ENCODE results near the gene SYNJ2. TPM values are rescaled to one million over a fixed set of nuclear protein-coding genes. Genes with fewer than 3 reads are reported as not detected.

The SYNJ2 gene
- total RNA-seq, 1 experiment from 2014 or later = 24.5 TPM

- DNase-seq = no peak
- Mint-ChIP-seq H3K27ac (no peak overlapping the region), H3K36me3 (ENCODE audit: insufficient read depth in 1 of 3, low read depth in 3 of 3) (no peaks in the 10 kb centered on the region), H3K4me1 (peaks cover 23 to 35% of the 10 kb centered on the region in 2 experiments), H3K27me3 (ENCODE audit: low read depth) (peaks cover 2% of the 10 kb centered on the region), H3K9me3 (no peaks in the 10 kb centered on the region), H3K4me3 (no peak overlapping the region)
- H2AFZ ChIP-seq (ENCODE audit: low read length) = no peak overlapping the region
- H3T11ph ChIP-seq (ENCODE audit: low read length) = no peak overlapping the region
- no peaks in the 10 kb centered on the region for H4K20me1 ChIP-seq (ENCODE audit: control insufficient read depth, insufficient read depth, insufficient read length)
- no peak overlapping the region for H3K4me2 ChIP-seq (ENCODE audit: insufficient read depth, insufficient read length, low read length)
- H4K91ac ChIP-seq (ENCODE audit: insufficient read length, low read depth, low read length) = no peak overlapping the region
- no peaks in the 10 kb centered on the region for H3K9me3 ChIP-seq (ENCODE audit: control insufficient read depth, low read depth, low read length)
- no peak overlapping the region for H2BK120ac ChIP-seq (ENCODE audit: low read depth, low read length, poor library complexity, severe bottlenecking)
- H3K4ac ChIP-seq (ENCODE audit: low read depth, low read length) = no peak overlapping the region
- no peak overlapping the region for H3K27ac ChIP-seq (ENCODE audit: insufficient read length, low read depth, low read length)
- H4K5ac ChIP-seq (ENCODE audit: insufficient read length, low read depth, low read length) = no peak overlapping the region
- WGBS (ENCODE audit: extremely low coverage, insufficient read length, low lambda C conversion rate) = no CpG with 5 or more reads among the region's 8 CpGs
- H3K4me1 ChIP-seq (ENCODE audit: insufficient read depth, low read length) = no peaks in the 10 kb centered on the region
- no peak overlapping the region for H2BK15ac ChIP-seq (ENCODE audit: low read depth, low read length)
- no peak overlapping the region for H2BK5ac ChIP-seq (ENCODE audit: insufficient read length, low read length)
- H3K56ac ChIP-seq (ENCODE audit: insufficient read length, low read depth, low read length) = no peak overlapping the region
- H3K18ac ChIP-seq (ENCODE audit: insufficient read length, low read depth, low read length) = no peak overlapping the region
- no peak overlapping the region; the same call in 1 of the 2 replicates for H3K14ac ChIP-seq (ENCODE audit: insufficient read depth, low read length)
- no peak overlapping the region for H3K9ac ChIP-seq (ENCODE audit: extremely low read depth, insufficient read length, low read length)
- no peak overlapping the region for H2BK20ac ChIP-seq (ENCODE audit: low read depth, low read length, poor library complexity, severe bottlenecking)
- H3K79me2 ChIP-seq (ENCODE audit: insufficient read depth, low read length) = no peaks in the 10 kb centered on the region
- no peaks in the 10 kb centered on the region for H3K27me3 ChIP-seq (ENCODE audit: insufficient read depth, low read length)
- no peak overlapping the region for H2AK5ac ChIP-seq (ENCODE audit: insufficient read length, low read length)
- no peaks in the 10 kb centered on the region for H3K79me1 ChIP-seq (ENCODE audit: insufficient read depth, low read depth, low read length, poor library complexity, severe bottlenecking)
- no peak overlapping the region for H3K23ac ChIP-seq (ENCODE audit: insufficient read length, low read depth, low read length)
- no peaks in the 10 kb centered on the region for H3K23me2 ChIP-seq (ENCODE audit: insufficient read length, low read depth, low read length, poor library complexity, severe bottlenecking)
- H2BK12ac ChIP-seq (ENCODE audit: insufficient read length, low read depth, low read length) = no peak overlapping the region
- H4K8ac ChIP-seq (replicated peaks; ENCODE audit: insufficient read length, low read depth, low read length) = no peak overlapping the region
- no peak for TF ChIP-seq CTCF (conservative IDR thresholded peaks at IDR 0.05)
These were observed 15.1 kb upstream of the SYNJ2 start for GRCh38 chr6:157966589-157966977.
